NCI-H226 (cell line): Measurements from ENCODE around the gene ZNF615.
"Not testable (repeated sequence)": the region's sequence is repeated elsewhere in the genome, so short reads cannot be mapped to it uniquely, and the experiment has no call there.

Experiments used
- DNase-seq: peaks from one replicate; pipeline ENCODE4 v3.0.0-alpha.2; 2015

The ZNF615 gene

GRCh38 chr19:52007806-52008557, at the start of gene ZNF615:
Gene ZNF615, minus strand, starts transcription at chr19:52008211. Its CDS starts 4,500 bp downstream, at chr19:52003711.
- DNase-seq, result peak; percentile 84

- not testable (repeated sequence) for DNase-seq
Measured at GRCh38 chr19:52056480-52056879, 48.5 kb upstream of the ZNF615 start.

GRCh38 chr19:52051736-52052135, 43.7 kb upstream of the ZNF615 start:
- not testable (repeated sequence) for DNase-seq

- DNase-seq, result peak; percentile 96
Measured at GRCh38 chr19:52048555-52049501, 40.8 kb upstream of the ZNF615 start, which contains the start of gene ZNF432. Gene ZNF432, minus strand, starts transcription at chr19:52048838. Its CDS starts 1,970 bp downstream, at chr19:52046868.

- no peak for DNase-seq
Measured at GRCh38 chr19:52039169-52039568, 31.2 kb upstream of the ZNF615 start.

GRCh38 chr19:52034051-52034728, 26.2 kb upstream of the ZNF615 start:
- no peak for DNase-seq

GRCh38 chr19:52028780-52029123, 20.7 kb upstream of the ZNF615 start:
- no peak for DNase-seq

GRCh38 chr19:52028027-52028779, 20.2 kb upstream of the ZNF615 start, which contains the start of gene ZNF614:
Gene ZNF614, minus strand, starts transcription at chr19:52028379. Its CDS starts 2,634 bp downstream, at chr19:52025745.
- DNase-seq, result peak; percentile 94

GRCh38 chr19:52026255-52026990, 18.4 kb upstream of the ZNF615 start:
- not testable (repeated sequence) for DNase-seq

GRCh38 chr19:52024478-52024877, 16.5 kb upstream of the ZNF615 start:
- DNase-seq, result not testable (repeated sequence)

GRCh38 chr19:52022193-52022592, 14.2 kb upstream of the ZNF615 start:
- no peak for DNase-seq

- DNase-seq, result no peak
Measured at GRCh38 chr19:52020506-52020905, 12.5 kb upstream of the ZNF615 start.

- DNase-seq, result no peak
Measured at GRCh38 chr19:52010674-52011073, 2.7 kb upstream of the ZNF615 start.

GRCh38 chr19:52007451-52007805, 583 bp downstream of the ZNF615 start:
- DNase-seq, result no peak

- no peak for DNase-seq
Measured at GRCh38 chr19:51994048-51994644, 13.9 kb downstream of the ZNF615 start.

GRCh38 chr19:51993422-51993821, 14.6 kb downstream of the ZNF615 start:
- DNase-seq, result no peak

GRCh38 chr19:51986309-51987291, 21.4 kb downstream of the ZNF615 start, which contains the start of gene ZNF350:
Gene ZNF350, minus strand, starts transcription at chr19:51986840. Its CDS starts 12,480 bp downstream, at chr19:51974360.
- DNase-seq, result peak; percentile 98

- DNase-seq, result no peak
Measured at GRCh38 chr19:51983361-51983760, 24.6 kb downstream of the ZNF615 start.

GRCh38 chr19:51980926-51981325, 27.1 kb downstream of the ZNF615 start:
- peak; percentile 39 for DNase-seq
